KMS-11 (cell line): ENCODE results near the gene ISG20.

Experiments used
- H2AFZ ChIP-seq: fragments of 200-600 bp; sonication (generic); 2 replicates; pipeline ENCODE4 v1.6.1; 2016; ENCODE audit warnings: antibody characterized with exemption, mixed run types, low read depth
- H3K27ac ChIP-seq: fragments of 200-600 bp; sonication (generic); 2 replicates; pipeline ENCODE4 v1.6.1; 2016; ENCODE audit warnings: mild to moderate bottlenecking, mixed run types
- H3K27me3 ChIP-seq: fragments of 200-600 bp; sonication (generic); 2 replicates; pipeline ENCODE4 v1.6.1; 2017; ENCODE audit warnings: mild to moderate bottlenecking, low read depth, mixed run types, moderate library complexity; ENCODE audit not compliant: insufficient read depth
- H3K36me3 ChIP-seq: fragments of 200-600 bp; sonication (generic); 2 replicates; pipeline ENCODE4 v1.6.1; 2017; ENCODE audit warnings: mild to moderate bottlenecking, mixed run types; ENCODE audit not compliant: insufficient read depth
- H3K4me1 ChIP-seq: fragments of 200-600 bp; sonication (generic); 2 replicates; pipeline ENCODE4 v1.6.1; 2016; ENCODE audit warnings: mild to moderate bottlenecking, low read depth, mixed run types; ENCODE audit not compliant: poor library complexity, severe bottlenecking
- H3K4me2 ChIP-seq: fragments of 200-600 bp; sonication (generic); 2 replicates; pipeline ENCODE4 v1.7.0; 2016; ENCODE audit warnings: mild to moderate bottlenecking, mixed run types
- H3K4me3 ChIP-seq: fragments of 200-600 bp; sonication (generic); IDR thresholded peaks from 2 replicates; pipeline ENCODE4 v1.6.1; 2017; ENCODE audit warnings: low read depth, low read length, mixed read lengths; ENCODE audit not compliant: insufficient read depth
- H3K79me2 ChIP-seq: fragments of 200-600 bp; sonication (generic); 2 replicates; pipeline ENCODE4 v1.6.1; 2016; ENCODE audit warnings: low read depth, mixed run types; ENCODE audit not compliant: insufficient read depth
- H3K9ac ChIP-seq: fragments of 200-600 bp; sonication (generic); 2 replicates; pipeline ENCODE4 v1.6.1; 2016; ENCODE audit warnings: mild to moderate bottlenecking, mixed run types
- H4K20me1 ChIP-seq: fragments of 200-600 bp; sonication (generic); 2 replicates; pipeline ENCODE4 v1.6.1; 2016; ENCODE audit warnings: mild to moderate bottlenecking, mixed run types; ENCODE audit not compliant: insufficient read depth
- CTCF ChIP-seq: fragments of 200-600 bp; sonication (generic); conservative IDR thresholded peaks from 2 replicates; pipeline ENCODE4 v1.6.1; 2017; ENCODE audit warnings: low read depth, mild to moderate bottlenecking, antibody characterized with exemption, low read length, moderate library complexity, mixed read lengths

The ISG20 gene

GRCh38 chr15:88684345-88684744 lies 45.5 kb downstream of the ISG20 start:
- H3K9ac ChIP-seq = no peak overlapping the region
- TF ChIP-seq CTCF = no peak

GRCh38 chr15:88686166-88686565 lies 47.4 kb downstream of the ISG20 start:
- no peak overlapping the region for H3K4me2 ChIP-seq
- H3K9ac ChIP-seq = no peak overlapping the region
- no peak overlapping the region for H2AFZ ChIP-seq
- no peak overlapping the region for H3K4me3 ChIP-seq
- no peak overlapping the region for H3K27ac ChIP-seq
- no peak for TF ChIP-seq CTCF
- peaks cover 27% of the 10 kb centered on the region for H3K4me1 ChIP-seq
- H4K20me1 ChIP-seq = no peaks in the 10 kb centered on the region
- no peaks in the 10 kb centered on the region for H3K79me2 ChIP-seq
- H3K36me3 ChIP-seq = no peaks in the 10 kb centered on the region
- H3K27me3 ChIP-seq = no peaks in the 10 kb centered on the region

More at GRCh38 chr15:88684345-88684744, 45.5 kb downstream of the ISG20 start:
- Histone ChIP-seq H3K4me3 (no peak overlapping the region), H2AFZ (no peak overlapping the region), H3K27me3 (no peaks in the 10 kb centered on the region), H3K4me1 (peaks cover 27% of the 10 kb centered on the region), H3K4me2 (no peak overlapping the region), H3K27ac (no peak overlapping the region), H3K36me3 (no peaks in the 10 kb centered on the region), H3K79me2 (no peaks in the 10 kb centered on the region), H4K20me1 (no peaks in the 10 kb centered on the region)

- Histone ChIP-seq H3K27ac (no peak overlapping the region), H2AFZ (no peak overlapping the region), H3K4me3 (no peak overlapping the region), H3K9ac (no peak overlapping the region), H4K20me1 (no peaks in the 10 kb centered on the region), H3K27me3 (no peaks in the 10 kb centered on the region), H3K36me3 (no peaks in the 10 kb centered on the region), H3K4me1 (peaks cover 14% of the 10 kb centered on the region), H3K4me2 (no peak overlapping the region), H3K79me2 (no peaks in the 10 kb centered on the region)
- TF ChIP-seq CTCF = no peak
Observed at GRCh38 chr15:88688394-88688933, 49.6 kb downstream of the ISG20 start.

GRCh38 chr15:88690331-88690730 lies 51.5 kb downstream of the ISG20 start:
- Histone ChIP-seq H3K4me1 (no peaks in the 10 kb centered on the region), H3K27me3 (no peaks in the 10 kb centered on the region), H3K79me2 (no peaks in the 10 kb centered on the region), H3K36me3 (no peaks in the 10 kb centered on the region), H3K27ac (no peak overlapping the region), H3K4me2 (no peak overlapping the region), H4K20me1 (no peaks in the 10 kb centered on the region), H3K9ac (no peak overlapping the region), H3K4me3 (no peak overlapping the region), H2AFZ (no peak overlapping the region)
- TF ChIP-seq CTCF = no peak

- Histone ChIP-seq H3K79me2 (no peaks in the 10 kb centered on the region), H2AFZ (no peak overlapping the region), H3K4me2 (no peak overlapping the region), H3K36me3 (no peaks in the 10 kb centered on the region), H3K27me3 (no peaks in the 10 kb centered on the region), H3K9ac (no peak overlapping the region), H4K20me1 (no peaks in the 10 kb centered on the region), H3K4me1 (no peaks in the 10 kb centered on the region), H3K27ac (no peak overlapping the region), H3K4me3 (no peak overlapping the region)
- no peak for TF ChIP-seq CTCF
Observed at GRCh38 chr15:88693191-88693590, 54.4 kb downstream of the ISG20 start.
